ENCODE results near the gene VPS13A.
"Not testable (repeated sequence)": the region's sequence is repeated elsewhere in the genome, so short reads cannot be mapped to it uniquely, and the experiment has no call there.

Gene VPS13A

DNA sequence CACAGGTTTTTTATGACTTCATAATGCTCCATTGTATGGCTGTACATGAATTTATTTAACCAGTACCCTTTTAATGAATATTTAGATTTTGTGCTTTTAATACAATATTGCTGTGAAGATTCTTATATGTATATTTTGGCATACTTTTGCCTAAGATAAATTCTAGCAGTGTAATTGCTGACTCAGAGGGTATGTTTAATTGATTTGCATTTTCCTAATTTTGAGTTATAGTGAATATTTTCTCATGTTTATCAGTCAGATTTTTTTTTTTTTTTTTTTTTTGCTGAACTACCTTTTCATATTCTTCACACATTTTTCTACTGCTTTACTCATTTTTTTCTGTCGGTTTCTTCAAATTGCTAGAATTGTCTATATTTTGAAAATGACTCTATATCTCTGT lies 222.6 kb downstream of the VPS13A start:
- Histone ChIP-seq H3K4me1 (ENCODE audit: control insufficient read depth, low read depth, low read length) (no peaks in the 10 kb centered on the region), H3K27ac (ENCODE audit: low read length) (no peak overlapping the region), H3K36me3 (ENCODE audit: control insufficient read depth, low read depth, low read length) (no peaks in the 10 kb centered on the region)

DNA sequence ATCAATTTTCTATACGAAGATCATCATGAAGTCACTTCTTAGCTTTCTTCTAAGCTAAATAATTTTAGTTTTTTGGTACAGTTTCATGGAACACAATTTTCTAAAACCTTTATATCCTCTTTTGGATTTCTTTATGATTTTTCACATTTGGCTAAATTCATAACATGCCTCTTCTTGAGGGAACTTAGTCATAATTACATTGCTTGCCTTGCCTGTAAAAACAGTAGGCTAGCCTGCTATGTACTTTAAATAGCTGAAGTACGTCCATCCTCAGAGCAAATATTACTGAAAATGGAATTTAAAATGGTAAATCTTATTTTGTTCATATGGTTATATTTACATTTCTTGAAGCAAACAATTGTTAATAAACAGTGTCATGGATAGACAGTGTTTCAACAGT lies 225.0 kb downstream of the VPS13A start:
- no peaks in the 10 kb centered on the region for H3K27me3 ChIP-seq (ENCODE audit: control insufficient read depth, insufficient read depth, low read length)
- no peak overlapping the region for H3K4me3 ChIP-seq (ENCODE audit: low read length)
- peaks cover 7% of the 10 kb centered on the region for H3K36me3 ChIP-seq (ENCODE audit: control insufficient read depth, low read depth, low read length)
- H3K27ac ChIP-seq (ENCODE audit: low read length) = no peak overlapping the region
- no peak overlapping the region for H3K9ac ChIP-seq (ENCODE audit: low read length)
- H3K9me3 ChIP-seq (ENCODE audit: control insufficient read depth, low read depth, low read length) = peaks cover 3% of the 10 kb centered on the region
- H3K4me1 ChIP-seq (ENCODE audit: control insufficient read depth, low read depth, low read length) = no peaks in the 10 kb centered on the region

More for the DNA sequence above, 222.6 kb downstream of the VPS13A start:
- Histone ChIP-seq H3K4me3 (ENCODE audit: low read length) (no peak overlapping the region), H3K27me3 (ENCODE audit: control insufficient read depth, insufficient read depth, low read length) (no peaks in the 10 kb centered on the region), H3K9ac (ENCODE audit: low read length) (no peak overlapping the region), H3K9me3 (ENCODE audit: control insufficient read depth, low read depth, low read length) (no peaks in the 10 kb centered on the region)

DNA sequence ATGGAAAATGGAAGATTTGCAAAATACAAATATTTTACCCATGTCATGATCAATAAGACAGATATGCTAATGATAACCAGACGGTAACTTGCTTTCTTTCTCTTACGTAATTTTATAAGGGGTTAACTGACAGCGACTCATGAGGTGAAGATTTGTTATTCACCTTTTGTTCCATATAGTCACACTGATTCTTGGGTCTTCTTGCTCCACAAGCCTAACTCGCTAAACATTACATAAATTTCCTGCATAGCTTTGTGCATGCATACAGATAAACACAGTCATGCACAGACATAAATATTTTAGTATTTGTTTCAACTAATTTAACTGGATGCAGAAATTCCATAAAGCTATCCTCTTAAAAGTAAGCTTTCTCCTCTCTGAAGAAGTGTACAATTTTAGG lies 225.9 kb downstream of the VPS13A start:
- peaks cover 10% of the 10 kb centered on the region for H3K9me3 ChIP-seq (ENCODE audit: control insufficient read depth, low read depth, low read length)
- H3K36me3 ChIP-seq (ENCODE audit: control insufficient read depth, low read depth, low read length) = peaks cover 13% of the 10 kb centered on the region
- H3K27ac ChIP-seq (ENCODE audit: low read length) = no peak overlapping the region
- no peak overlapping the region for H3K9ac ChIP-seq (ENCODE audit: low read length)
- H3K27me3 ChIP-seq (ENCODE audit: control insufficient read depth, insufficient read depth, low read length) = no peaks in the 10 kb centered on the region
- no peak overlapping the region for H3K4me3 ChIP-seq (ENCODE audit: low read length)
- no peaks in the 10 kb centered on the region for H3K4me1 ChIP-seq (ENCODE audit: control insufficient read depth, low read depth, low read length)

DNA sequence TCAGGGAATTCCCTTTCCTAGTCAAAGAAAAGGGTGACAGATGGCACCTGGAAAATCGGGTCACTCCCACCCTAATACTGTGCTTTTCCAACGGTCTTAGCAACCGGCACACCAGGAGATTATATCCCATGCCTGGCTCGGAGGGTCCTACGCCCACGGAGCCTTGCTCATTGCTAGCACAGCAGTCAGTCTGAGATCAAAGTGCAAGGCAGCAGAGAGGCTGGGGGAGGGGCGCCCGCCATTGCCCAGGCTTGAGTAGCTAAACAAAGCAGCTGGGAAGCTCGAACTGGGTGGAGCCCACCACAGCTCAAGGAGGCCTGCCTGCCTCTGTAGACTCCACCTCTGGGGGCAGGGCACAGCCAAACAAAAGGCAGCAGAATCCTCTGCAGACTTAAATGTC lies 231.2 kb downstream of the VPS13A start:
- Histone ChIP-seq H3K36me3 (ENCODE audit: control insufficient read depth, low read depth, low read length) (peaks cover 13% of the 10 kb centered on the region), H3K9me3 (ENCODE audit: control insufficient read depth, low read depth, low read length) (peaks cover 13% of the 10 kb centered on the region)
- H3K27me3 ChIP-seq (ENCODE audit: control insufficient read depth, insufficient read depth, low read length); H3K4me3 ChIP-seq (ENCODE audit: low read length); H3K9ac ChIP-seq (ENCODE audit: low read length); H3K4me1 ChIP-seq (ENCODE audit: control insufficient read depth, low read depth, low read length); H3K27ac ChIP-seq (ENCODE audit: low read length): not testable (repeated sequence)

DNA sequence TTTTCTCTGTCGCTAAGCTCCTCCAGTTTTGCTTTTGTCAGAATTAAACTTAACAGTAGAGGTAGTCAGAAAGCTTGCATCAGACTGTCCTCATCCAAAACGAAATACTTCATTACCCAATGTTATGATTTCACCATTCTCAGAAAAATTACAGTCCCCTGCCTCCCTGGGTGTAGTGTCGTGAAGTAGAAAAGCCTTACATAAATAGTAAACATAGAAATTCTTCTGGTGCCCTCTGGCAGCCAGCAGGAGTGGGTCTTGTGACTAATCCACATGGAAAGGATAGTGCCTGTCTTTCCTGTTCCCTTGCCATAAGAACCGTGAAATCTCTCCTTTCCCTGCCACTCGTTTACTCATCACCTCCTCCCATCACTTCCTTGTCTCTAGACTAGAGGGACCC lies 240.2 kb downstream of the VPS13A start:
- Histone ChIP-seq H3K4me3 (ENCODE audit: low read length) (no peak overlapping the region), H3K27me3 (ENCODE audit: control insufficient read depth, insufficient read depth, low read length) (no peaks in the 10 kb centered on the region), H3K4me1 (ENCODE audit: control insufficient read depth, low read depth, low read length) (no peaks in the 10 kb centered on the region), H3K9ac (ENCODE audit: low read length) (no peak overlapping the region), H3K36me3 (ENCODE audit: control insufficient read depth, low read depth, low read length) (no peaks in the 10 kb centered on the region), H3K9me3 (ENCODE audit: control insufficient read depth, low read depth, low read length) (no peaks in the 10 kb centered on the region), H3K27ac (ENCODE audit: low read length) (no peak overlapping the region)

DNA sequence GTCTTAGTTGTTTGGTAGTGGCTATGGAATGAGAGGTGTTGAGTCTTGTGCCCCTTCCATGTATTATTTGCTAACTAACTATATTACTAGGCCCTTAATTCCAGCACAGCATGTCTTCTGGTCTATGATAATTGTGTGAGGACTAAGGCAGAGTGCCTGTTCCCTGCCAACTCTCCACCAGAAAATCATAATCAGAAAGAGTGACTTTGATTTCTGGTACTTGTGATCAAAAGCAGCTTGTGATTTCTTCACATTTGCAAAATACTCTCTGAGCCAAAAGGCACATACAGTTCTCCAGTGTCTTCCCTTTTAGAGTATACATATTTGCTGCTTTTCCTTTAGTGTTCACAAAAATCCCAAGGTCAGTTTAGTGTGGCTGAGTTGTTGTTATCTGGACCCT lies 240.9 kb downstream of the VPS13A start:
- H3K9ac ChIP-seq (ENCODE audit: low read length) = no peak overlapping the region
- no peaks in the 10 kb centered on the region for H3K9me3 ChIP-seq (ENCODE audit: control insufficient read depth, low read depth, low read length)
- no peaks in the 10 kb centered on the region for H3K27me3 ChIP-seq (ENCODE audit: control insufficient read depth, insufficient read depth, low read length)
- no peak overlapping the region for H3K27ac ChIP-seq (ENCODE audit: low read length)
- no peaks in the 10 kb centered on the region for H3K36me3 ChIP-seq (ENCODE audit: control insufficient read depth, low read depth, low read length)
- no peaks in the 10 kb centered on the region for H3K4me1 ChIP-seq (ENCODE audit: control insufficient read depth, low read depth, low read length)
- H3K4me3 ChIP-seq (ENCODE audit: low read length) = no peak overlapping the region

DNA sequence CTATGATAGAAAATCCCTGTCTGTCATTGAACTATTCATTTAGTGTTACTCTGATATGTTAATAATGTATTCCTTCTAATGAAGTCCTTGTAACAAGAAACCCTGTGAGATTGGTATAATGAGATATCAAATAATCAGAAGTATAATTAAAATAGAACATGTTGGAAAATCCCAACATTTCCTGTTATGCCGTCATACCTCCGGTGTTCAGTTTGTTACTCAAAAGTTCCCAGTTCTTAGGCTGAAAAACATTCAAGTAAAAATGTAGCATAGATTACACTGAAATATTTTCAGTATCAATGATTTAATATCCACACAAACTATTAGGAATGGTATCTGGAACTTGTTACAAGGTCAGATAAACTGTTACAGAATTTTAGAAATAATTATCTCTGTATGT lies 243.3 kb downstream of the VPS13A start:
- Histone ChIP-seq H3K27ac (ENCODE audit: low read length) (no peak overlapping the region), H3K36me3 (ENCODE audit: control insufficient read depth, low read depth, low read length) (no peaks in the 10 kb centered on the region), H3K9ac (ENCODE audit: low read length) (no peak overlapping the region), H3K9me3 (ENCODE audit: control insufficient read depth, low read depth, low read length) (no peaks in the 10 kb centered on the region), H3K4me1 (ENCODE audit: control insufficient read depth, low read depth, low read length) (no peaks in the 10 kb centered on the region), H3K4me3 (ENCODE audit: low read length) (no peak overlapping the region), H3K27me3 (ENCODE audit: control insufficient read depth, insufficient read depth, low read length) (no peaks in the 10 kb centered on the region)

DNA sequence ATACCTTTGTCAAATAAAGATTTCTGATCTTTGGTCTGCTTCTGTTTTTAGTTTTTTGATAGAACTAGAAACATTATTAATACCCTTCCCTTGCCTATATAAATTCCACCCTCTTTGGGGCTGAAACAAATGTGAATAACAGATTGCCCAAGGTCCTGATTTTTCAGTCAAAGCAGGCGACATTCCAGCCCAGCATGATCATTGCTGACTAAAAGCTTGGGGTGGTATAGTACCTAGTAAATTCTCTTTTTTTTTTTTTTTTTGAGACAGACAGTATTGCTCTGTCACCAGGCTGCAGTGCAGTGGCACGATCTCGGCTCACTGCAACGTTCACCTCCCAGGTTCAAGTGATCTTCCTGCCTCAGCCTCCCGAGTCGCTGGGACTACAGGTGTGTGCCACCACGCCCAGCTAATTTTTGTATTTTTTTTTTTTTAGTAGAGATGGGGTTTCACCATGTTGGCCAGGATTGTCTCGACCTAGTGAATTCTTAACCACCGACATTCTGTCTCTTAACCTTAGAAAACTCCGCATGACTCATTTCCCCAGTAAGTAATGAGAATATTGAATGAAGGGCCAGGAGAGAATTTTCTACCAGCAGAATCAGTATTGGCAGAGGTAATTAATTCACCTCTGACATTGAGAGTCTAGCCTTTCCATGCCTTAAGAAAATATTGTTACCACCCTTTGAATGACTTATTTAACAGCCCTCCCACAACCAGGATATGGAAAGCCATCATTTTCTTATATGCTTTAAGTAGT lies 244.4 kb downstream of the VPS13A start:
- Histone ChIP-seq H3K9me3 (ENCODE audit: control insufficient read depth, low read depth, low read length) (no peaks in the 10 kb centered on the region), H3K9ac (ENCODE audit: low read length) (no peak overlapping the region), H3K27me3 (ENCODE audit: control insufficient read depth, insufficient read depth, low read length) (no peaks in the 10 kb centered on the region), H3K36me3 (ENCODE audit: control insufficient read depth, low read depth, low read length) (no peaks in the 10 kb centered on the region), H3K27ac (ENCODE audit: low read length) (no peak overlapping the region), H3K4me3 (ENCODE audit: low read length) (no peak overlapping the region), H3K4me1 (ENCODE audit: control insufficient read depth, low read depth, low read length) (no peaks in the 10 kb centered on the region)

DNA sequence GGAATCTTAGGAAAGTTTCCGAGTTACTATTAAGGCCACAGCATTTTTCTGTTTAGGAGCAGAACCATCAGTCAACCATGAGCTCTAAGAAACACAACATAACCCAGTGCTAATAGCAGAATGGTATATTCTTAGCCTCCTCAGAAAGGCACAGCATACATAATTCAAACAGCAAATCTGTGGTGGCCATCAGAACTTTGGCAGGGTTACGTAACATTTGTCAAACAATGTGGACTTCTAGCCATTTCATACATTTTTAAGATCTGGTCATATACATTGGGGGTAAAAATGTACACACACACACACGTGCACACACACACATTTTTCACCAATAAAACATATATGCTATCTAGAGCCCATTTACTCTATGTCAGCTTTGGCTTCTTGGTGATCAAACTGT lies 245.6 kb downstream of the VPS13A start:
- Histone ChIP-seq H3K9ac (ENCODE audit: low read length) (no peak overlapping the region), H3K27ac (ENCODE audit: low read length) (no peak overlapping the region), H3K4me1 (ENCODE audit: control insufficient read depth, low read depth, low read length) (no peaks in the 10 kb centered on the region), H3K4me3 (ENCODE audit: low read length) (no peak overlapping the region), H3K9me3 (ENCODE audit: control insufficient read depth, low read depth, low read length) (no peaks in the 10 kb centered on the region), H3K36me3 (ENCODE audit: control insufficient read depth, low read depth, low read length) (no peaks in the 10 kb centered on the region), H3K27me3 (ENCODE audit: control insufficient read depth, insufficient read depth, low read length) (no peaks in the 10 kb centered on the region)

DNA sequence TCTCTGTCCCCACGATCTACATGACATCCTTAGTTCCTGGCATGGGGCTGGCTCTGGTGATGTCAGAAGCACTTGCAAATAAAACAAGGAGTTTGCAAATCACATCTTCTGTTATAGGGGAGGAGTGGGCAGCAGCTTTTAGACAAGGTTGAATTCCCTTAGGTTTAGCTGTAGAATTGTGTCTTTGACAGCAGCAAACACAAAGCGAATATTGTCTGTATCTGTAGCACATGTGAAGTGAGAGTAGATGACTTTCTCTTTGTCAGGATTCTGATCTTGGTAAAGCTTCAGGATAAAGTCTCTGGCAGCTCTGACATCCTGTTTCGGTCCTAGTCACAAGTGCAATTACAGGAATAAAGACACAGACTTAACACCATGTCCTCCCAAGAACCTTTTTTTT lies 246.5 kb downstream of the VPS13A start:
- Histone ChIP-seq H3K9ac (ENCODE audit: low read length) (no peak overlapping the region), H3K4me3 (ENCODE audit: low read length) (no peak overlapping the region), H3K27ac (ENCODE audit: low read length) (no peak overlapping the region), H3K4me1 (ENCODE audit: control insufficient read depth, low read depth, low read length) (no peaks in the 10 kb centered on the region), H3K36me3 (ENCODE audit: control insufficient read depth, low read depth, low read length) (no peaks in the 10 kb centered on the region), H3K27me3 (ENCODE audit: control insufficient read depth, insufficient read depth, low read length) (no peaks in the 10 kb centered on the region), H3K9me3 (ENCODE audit: control insufficient read depth, low read depth, low read length) (no peaks in the 10 kb centered on the region)

DNA sequence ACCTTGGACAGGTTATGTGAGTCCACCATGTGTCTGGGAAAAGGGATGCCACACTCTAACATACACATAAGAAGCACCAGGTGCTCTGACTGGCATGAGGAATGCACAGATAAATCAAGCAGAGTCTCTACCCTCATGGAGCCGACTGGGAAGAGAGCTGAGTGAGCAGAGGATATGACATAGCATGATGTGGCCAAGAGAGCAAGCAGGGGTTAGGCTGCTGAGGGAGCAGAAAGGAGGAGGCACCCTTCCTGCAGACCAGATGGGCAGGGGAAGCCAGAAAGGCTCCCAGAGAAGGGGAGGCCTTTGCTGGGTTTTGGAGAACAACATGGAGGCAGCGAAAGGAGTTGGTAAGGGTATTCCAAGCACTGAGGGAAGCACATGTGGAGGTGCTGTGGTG lies 247.7 kb downstream of the VPS13A start:
- Histone ChIP-seq H3K9ac (ENCODE audit: low read length) (no peak overlapping the region), H3K27me3 (ENCODE audit: control insufficient read depth, insufficient read depth, low read length) (no peaks in the 10 kb centered on the region), H3K9me3 (ENCODE audit: control insufficient read depth, low read depth, low read length) (no peaks in the 10 kb centered on the region), H3K4me3 (ENCODE audit: low read length) (no peak overlapping the region), H3K4me1 (ENCODE audit: control insufficient read depth, low read depth, low read length) (no peaks in the 10 kb centered on the region), H3K36me3 (ENCODE audit: control insufficient read depth, low read depth, low read length) (no peaks in the 10 kb centered on the region), H3K27ac (ENCODE audit: low read length) (no peak overlapping the region)

DNA sequence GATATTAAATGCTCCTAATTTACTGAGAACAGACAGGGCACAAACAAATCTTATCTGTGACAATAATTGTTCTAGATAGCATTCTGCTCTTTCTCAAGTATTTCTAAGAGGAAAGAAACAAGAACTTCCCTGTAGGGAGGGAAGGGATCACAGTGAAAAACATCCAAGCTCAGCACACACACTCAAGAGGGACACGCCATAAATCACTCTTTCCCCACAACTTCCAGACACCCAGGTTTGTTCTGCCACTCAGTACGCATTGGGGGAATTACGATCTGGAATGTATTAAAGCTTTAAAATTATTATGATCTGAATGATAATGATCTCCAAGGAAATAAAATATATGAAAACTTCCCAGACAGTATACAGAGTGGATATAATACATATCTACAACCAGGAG lies 249.4 kb downstream of the VPS13A start:
- Histone ChIP-seq H3K27ac (ENCODE audit: low read length) (no peak overlapping the region), H3K9ac (ENCODE audit: low read length) (no peak overlapping the region), H3K9me3 (ENCODE audit: control insufficient read depth, low read depth, low read length) (no peaks in the 10 kb centered on the region), H3K4me1 (ENCODE audit: control insufficient read depth, low read depth, low read length) (no peaks in the 10 kb centered on the region), H3K4me3 (ENCODE audit: low read length) (no peak overlapping the region), H3K27me3 (ENCODE audit: control insufficient read depth, insufficient read depth, low read length) (no peaks in the 10 kb centered on the region), H3K36me3 (ENCODE audit: control insufficient read depth, low read depth, low read length) (no peaks in the 10 kb centered on the region)

All from iPS-18a (cell line).